Body of pancreas (tissue), 4 donors: ENCODE measurements around the gene HOXB1. TPM values are rescaled to one million over a fixed set of nuclear protein-coding genes. Genes with fewer than 3 reads are reported as not detected.

Source experiments
- ATAC-seq: fragments of 150-250 bp; one replicate; pipeline ENCODE4 v1.9.1; 2016
- DNase-seq, 4 donors: peaks; one replicate each; pipeline ENCODE4 v3.0.0-alpha.2; 2019
- H3K27ac ChIP-seq, 4 donors: fragments of 200-600 bp; sonication (generic); 1 replicate in 3 of 4; 2 replicates in 1 of 4; pipeline versions ENCODE4 v1.5.1 to v1.6.1; 2016 to 2019; ENCODE audit warnings: mild to moderate bottlenecking in 1 of 4, mixed read lengths in 1 of 4, moderate library complexity in 1 of 4
- H3K27me3 ChIP-seq, 2 donors: fragments of 200-600 bp; sonication (generic); one replicate each; pipeline ENCODE4 v1.6.0; 2016; ENCODE audit warnings: mild to moderate bottlenecking in 1 of 2
- H3K36me3 ChIP-seq, 2 donors: fragments of 200-600 bp; sonication (generic); replicated peaks in 1 of 2; 2 replicates each; pipeline ENCODE4 v1.5.1; 2016; ENCODE audit warnings: low read depth in 2 of 2; ENCODE audit not compliant: insufficient read depth in 1 of 2
- H3K4me1 ChIP-seq: fragments of 200-600 bp; sonication (generic); one replicate; pipeline ENCODE4 v1.6.0; 2016
- H3K4me3 ChIP-seq, 2 donors: fragments of 200-600 bp; sonication (generic); 1 replicate in 1 of 2; 2 replicates in 1 of 2; pipeline ENCODE4 v1.5.1; 2016 to 2019
- H3K9me3 ChIP-seq, 3 donors: fragments of 200-600 bp; sonication (generic); 1 replicate in 2 of 3; 2 replicates in 1 of 3; pipeline ENCODE4 v1.5.1; 2016
- POLR2A ChIP-seq, 3 donors: fragments of 450-650 bp; IDR thresholded peaks; one replicate each; pipeline ENCODE4 v1.6.1; 2016; ENCODE audit warnings: antibody characterized with exemption in 3 of 3, mild to moderate bottlenecking in 2 of 3
- WGBS, 2 donors: methylation state at CpG; one replicate each; pipeline ENCODE4 v1.1.5; 2017; 5-methylcytosine and 5-hydroxymethylcytosine counted together
- intact Hi-C: fragments of 100-400 bp; cut with DNase I; formaldehyde crosslinking; loops from one replicate; pipeline ENCODE4 v1.15.1; 2023
- total RNA-seq, 2 donors: library from RNA; depleted of rRNA; stranded (reverse); fragments of >200 nt; gene quantifications; one replicate each; pipeline ENCODE4 v1.1.0, GENCODE V29; 2016
- TF ChIP-seq, protein P1 (sequence below), 7 experiments: fragments of 450-650 bp in 4 of 7; fragments of 200-600 bp in 3 of 7; sonication (generic) in 3 of 7; IDR thresholded peaks; one replicate each; pipeline ENCODE4 v1.5.1; 2016 to 2019; ENCODE audit warnings: antibody characterized with exemption in 7 of 7

The HOXB1 gene
- total RNA-seq, 2 donors from 2014 or later = not detected

DNA sequence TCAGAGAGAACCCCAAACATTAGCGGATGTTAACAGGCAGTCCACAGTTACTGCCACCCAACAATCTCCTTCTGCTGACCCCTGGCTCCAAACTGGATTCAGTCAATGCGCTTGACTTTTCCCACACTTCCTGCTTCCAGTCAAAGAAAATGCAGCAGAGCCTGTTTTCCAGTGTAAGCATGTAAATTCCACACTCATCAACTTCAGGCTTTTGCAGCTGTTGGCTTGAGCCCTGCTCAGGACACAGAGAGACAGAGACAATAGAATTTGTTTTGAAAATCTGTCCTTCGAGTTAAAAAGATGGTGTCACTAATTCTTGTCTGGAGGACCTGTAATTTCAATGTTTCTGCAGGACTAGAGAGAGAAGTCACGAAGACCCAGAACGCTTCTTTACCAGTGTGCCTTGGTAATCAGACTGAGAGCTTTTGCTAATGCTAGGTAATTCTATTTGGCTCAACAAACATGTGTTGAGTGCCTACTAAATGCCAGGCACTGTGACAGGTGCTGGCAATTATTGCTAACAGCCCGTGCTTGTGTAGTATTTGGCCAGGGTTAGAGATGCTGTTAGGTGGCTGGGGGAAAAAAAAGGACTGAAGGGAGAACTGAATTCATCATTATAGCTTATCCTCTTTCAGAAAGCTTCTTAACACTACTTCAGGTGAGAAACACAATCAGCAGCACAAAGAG, 32.5 kb downstream of the HOXB1 start:
- intact Hi-C loops = no loop called here
- WGBS, 2 donors = 40 to 45% methylated on average over 6 of the region's 6 CpGs
- DNase-seq (no peak), ATAC-seq (no peak)
- H3K27me3 ChIP-seq = peaks cover 0 to 2% of the 10 kb centered on the region in 2 donors
- H3K36me3 ChIP-seq = no peaks in the 10 kb centered on the region
- TF ChIP-seq POLR2A (IDR thresholded peaks at IDR 0.05) = no peak
- TF ChIP-seq, protein P1, sequence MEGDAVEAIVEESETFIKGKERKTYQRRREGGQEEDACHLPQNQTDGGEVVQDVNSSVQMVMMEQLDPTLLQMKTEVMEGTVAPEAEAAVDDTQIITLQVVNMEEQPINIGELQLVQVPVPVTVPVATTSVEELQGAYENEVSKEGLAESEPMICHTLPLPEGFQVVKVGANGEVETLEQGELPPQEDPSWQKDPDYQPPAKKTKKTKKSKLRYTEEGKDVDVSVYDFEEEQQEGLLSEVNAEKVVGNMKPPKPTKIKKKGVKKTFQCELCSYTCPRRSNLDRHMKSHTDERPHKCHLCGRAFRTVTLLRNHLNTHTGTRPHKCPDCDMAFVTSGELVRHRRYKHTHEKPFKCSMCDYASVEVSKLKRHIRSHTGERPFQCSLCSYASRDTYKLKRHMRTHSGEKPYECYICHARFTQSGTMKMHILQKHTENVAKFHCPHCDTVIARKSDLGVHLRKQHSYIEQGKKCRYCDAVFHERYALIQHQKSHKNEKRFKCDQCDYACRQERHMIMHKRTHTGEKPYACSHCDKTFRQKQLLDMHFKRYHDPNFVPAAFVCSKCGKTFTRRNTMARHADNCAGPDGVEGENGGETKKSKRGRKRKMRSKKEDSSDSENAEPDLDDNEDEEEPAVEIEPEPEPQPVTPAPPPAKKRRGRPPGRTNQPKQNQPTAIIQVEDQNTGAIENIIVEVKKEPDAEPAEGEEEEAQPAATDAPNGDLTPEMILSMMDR (IDR thresholded peaks at IDR 0.05) = no peak
- no peak overlapping the region for H3K4me3 ChIP-seq
- no peak overlapping the region for H3K27ac ChIP-seq
- H3K4me1 ChIP-seq = no peaks in the 10 kb centered on the region
- H3K9me3 ChIP-seq = no peaks in the 10 kb centered on the region

DNA sequence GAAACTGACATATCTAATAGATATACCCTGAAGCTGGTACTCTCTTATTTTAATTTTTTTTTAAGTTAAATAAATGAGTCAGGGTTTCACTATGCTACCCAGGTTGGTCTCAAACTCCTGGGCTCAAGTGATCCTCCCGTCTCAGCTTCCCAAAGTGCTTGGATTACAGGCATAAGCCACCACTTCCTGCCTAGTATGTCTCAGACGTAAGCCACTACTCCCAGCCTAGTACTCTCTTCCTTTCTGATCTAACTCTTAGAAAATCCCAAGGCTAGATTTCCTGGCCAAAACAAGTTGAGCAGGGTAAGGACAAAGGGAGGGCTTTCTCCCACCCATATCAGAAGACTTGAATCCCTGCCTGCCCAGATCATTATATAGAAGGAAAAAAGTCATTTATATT, 33.7 kb downstream of the HOXB1 start:
- Histone ChIP-seq H3K36me3 (no peaks in the 10 kb centered on the region), H3K4me1 (peaks cover 9% of the 10 kb centered on the region), H3K27me3 (peaks cover 0 to 7% of the 10 kb centered on the region in 2 donors), H3K4me3 (no peak overlapping the region), H3K27ac (no peak overlapping the region), H3K9me3 (no peaks in the 10 kb centered on the region)
- TF ChIP-seq, protein P1 (IDR thresholded peaks at IDR 0.05) = no peak
- no peak for TF ChIP-seq POLR2A (IDR thresholded peaks at IDR 0.05)
- intact Hi-C loops = no loop called here
- ATAC-seq = no peak
- 51 to 62% methylated on average over 2 of the region's 2 CpGs for WGBS, 2 donors
- DNase-seq = no peak

DNA sequence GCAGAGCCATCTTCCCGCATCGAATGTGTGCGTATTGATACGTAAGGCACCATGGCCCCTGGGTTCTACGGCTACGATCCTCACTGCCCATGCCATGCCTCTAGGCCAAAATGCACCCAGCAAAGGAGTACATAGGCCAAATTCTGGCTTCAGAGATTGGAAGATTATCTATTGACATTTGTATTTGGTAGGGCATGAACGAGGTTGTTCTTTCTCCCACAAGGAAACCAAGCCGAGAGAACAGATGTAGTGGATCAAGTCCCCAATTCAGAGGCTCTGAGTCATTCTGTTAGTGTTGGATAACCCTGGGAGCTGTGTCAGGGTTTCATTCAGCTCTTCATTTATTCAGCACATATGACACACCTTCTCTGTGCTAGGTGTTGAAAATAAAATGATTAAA, 36.5 kb downstream of the HOXB1 start:
- Histone ChIP-seq H3K36me3 (no peaks in the 10 kb centered on the region), H3K4me1 (peaks cover 9% of the 10 kb centered on the region), H3K27me3 (peaks cover 0 to 7% of the 10 kb centered on the region in 2 donors), H3K9me3 (no peaks in the 10 kb centered on the region), H3K27ac (no peak overlapping the region), H3K4me3 (no peak overlapping the region)
- ATAC-seq (no peak), DNase-seq (no peak)
- WGBS, 2 donors = 81 to 92% methylated on average over 8 of the region's 8 CpGs
- TF ChIP-seq, protein P1 (IDR thresholded peaks at IDR 0.05) = no peak
- TF ChIP-seq POLR2A (IDR thresholded peaks at IDR 0.05) = no peak
- intact Hi-C loops = no loop called here

DNA sequence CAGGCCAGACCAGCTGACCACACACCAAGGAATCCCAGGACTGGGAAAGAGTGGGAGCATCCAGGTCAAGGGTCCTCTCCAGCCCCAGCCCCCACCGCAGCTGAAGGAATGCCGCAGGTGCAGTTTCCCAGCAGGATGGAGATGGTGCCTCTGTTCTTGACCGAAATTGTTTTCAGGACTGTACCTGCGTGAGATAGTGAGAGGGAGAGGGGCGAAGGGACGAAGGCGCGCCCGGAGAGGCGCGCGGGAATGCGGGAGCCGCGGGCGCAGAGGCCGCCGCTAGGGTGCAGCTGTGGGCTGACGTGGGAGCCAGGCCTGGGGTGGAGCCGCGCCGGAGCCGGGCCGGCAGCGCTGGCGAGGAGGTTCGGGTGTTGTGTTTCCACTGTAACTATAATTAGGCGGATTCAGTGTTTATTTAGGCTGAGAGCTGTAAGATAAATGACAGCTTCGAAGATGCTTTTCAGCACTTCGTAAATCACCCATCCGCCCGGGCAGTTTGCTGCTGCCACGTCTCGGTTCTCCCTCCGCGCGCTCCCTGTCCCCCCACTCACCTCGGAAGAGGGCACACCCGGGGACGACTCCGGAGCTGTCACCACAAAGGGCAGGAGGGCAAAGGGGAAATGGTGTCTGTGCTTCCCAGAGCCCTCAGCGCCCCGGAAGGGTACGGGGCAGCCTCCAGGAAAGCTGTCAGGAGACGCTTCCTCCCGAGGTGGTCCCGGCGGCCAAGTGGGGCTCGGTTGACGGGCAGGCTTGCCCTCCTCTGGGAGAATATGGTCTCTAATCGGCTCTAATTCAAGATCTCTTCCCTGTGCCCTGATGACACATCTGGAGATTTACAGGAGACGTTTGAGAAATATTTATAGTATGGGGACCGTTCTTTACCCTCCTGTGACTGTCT, 38.2 kb downstream of the HOXB1 start:
- no peaks in the 10 kb centered on the region for H3K36me3 ChIP-seq
- peaks cover 9% of the 10 kb centered on the region for H3K4me1 ChIP-seq
- H3K4me3 ChIP-seq = no peak overlapping the region
- peak; percentile 89 for ATAC-seq
- H3K27me3 ChIP-seq = peaks cover 0 to 7% of the 10 kb centered on the region in 2 donors
- peak; percentile 59 to 68 (median 62) for DNase-seq
- intact Hi-C loops = no loop called here
- TF ChIP-seq, protein P1 (IDR thresholded peaks at IDR 0.05) = peak; percentile 62 to 87 (median 70)
- TF ChIP-seq POLR2A (IDR thresholded peaks at IDR 0.05) = peak in 1 of 3 donors; percentile 4
- WGBS, 2 donors = 4 to 27% methylated on average over 7 to 51 of the region's 53 CpGs
- H3K9me3 ChIP-seq = no peaks in the 10 kb centered on the region
- H3K27ac ChIP-seq = no peak overlapping the region
